Bronchial epithelial cell (primary cell): ENCODE results near the gene CATSPERB. TPM values are rescaled to one million over a fixed set of nuclear protein-coding genes. Genes with fewer than 3 reads are reported as not detected.
A peak's percentile ranks its signal among the peaks of the same experiment; 100 is the strongest.
"Not testable (repeated sequence)": the region's sequence is repeated elsewhere in the genome, so short reads cannot be mapped to it uniquely, and the experiment has no call there.

ENCODE experiments used
- DNase-seq: peaks from one replicate; pipeline ENCODE4 v3.0.0-alpha.2; 2010; ENCODE audit warnings: low read depth
- FAIRE-seq: peaks from 2 replicates; lab custom pipeline; 2011; peaks lifted over from hg19 to GRCh38; lab: Jason Lieb, UNC
- H3K27me3 ChIP-seq: 2 replicates; pipeline ENCODE4 v1.5.1; 2011; ENCODE audit warnings: low read length; ENCODE audit not compliant: control insufficient read depth, insufficient read depth
- H3K36me3 ChIP-seq: 2 replicates; pipeline ENCODE4 v1.5.1; 2011; ENCODE audit warnings: low read length; ENCODE audit not compliant: control insufficient read depth, insufficient read depth
- H3K4me3 ChIP-seq: 2 replicates; pipeline ENCODE4 v1.5.1; 2011; ENCODE audit warnings: mild to moderate bottlenecking, low read depth, low read length, control low read depth
- CTCF ChIP-seq: IDR thresholded peaks from 2 replicates; pipeline ENCODE4 v1.5.1; 2011; ENCODE audit warnings: mild to moderate bottlenecking, moderate library complexity, low read length, control low read depth, inconsistent platforms; ENCODE audit not compliant: insufficient read depth, severe bottlenecking
- total RNA-seq: library from RNA; depleted of rRNA; stranded (reverse); fragments of >200 nt; gene quantifications from 2 replicates; pipeline ENCODE4 v1.2.1, GENCODE V29; 2014

The CATSPERB gene
- total RNA-seq, 1 donor from 2014 or later: 2.1 TPM

- Histone ChIP-seq H3K27me3 (peaks cover 2% of the 10 kb centered on the region), H3K4me3 (no peak overlapping the region), H3K36me3 (no peaks in the 10 kb centered on the region)
- DNase-seq (no peak), FAIRE-seq (no peak)
- no peak for TF ChIP-seq CTCF
Measured at GRCh38 chr14:91554535-91555332, 177.2 kb downstream of the CATSPERB start.

GRCh38 chr14:91548108-91548507, 183.8 kb downstream of the CATSPERB start:
- no peak for FAIRE-seq
- DNase-seq: no peak
- Histone ChIP-seq H3K4me3 (no peak overlapping the region), H3K27me3 (no peaks in the 10 kb centered on the region), H3K36me3 (no peaks in the 10 kb centered on the region)
- TF ChIP-seq CTCF: no peak

- no peak for TF ChIP-seq CTCF
- H3K4me3 ChIP-seq: no peak overlapping the region
- FAIRE-seq (no peak), DNase-seq (peak; percentile 17)
- no peaks in the 10 kb centered on the region for H3K27me3 ChIP-seq
- no peaks in the 10 kb centered on the region for H3K36me3 ChIP-seq
Measured at GRCh38 chr14:91545946-91546716, 185.8 kb downstream of the CATSPERB start.

- FAIRE-seq: no peak
- H3K36me3 ChIP-seq: no peaks in the 10 kb centered on the region
- H3K27me3 ChIP-seq: no peaks in the 10 kb centered on the region
- no peak for TF ChIP-seq CTCF
- no peak for DNase-seq
- H3K4me3 ChIP-seq: no peak overlapping the region
Measured at GRCh38 chr14:91545204-91545603, 186.7 kb downstream of the CATSPERB start.

- FAIRE-seq (no peak), DNase-seq (no peak)
- Histone ChIP-seq H3K4me3 (no peak overlapping the region), H3K36me3 (no peaks in the 10 kb centered on the region), H3K27me3 (no peaks in the 10 kb centered on the region)
- TF ChIP-seq CTCF: no peak
Measured at GRCh38 chr14:91536327-91536726, 195.6 kb downstream of the CATSPERB start.

GRCh38 chr14:91534059-91534458, 197.8 kb downstream of the CATSPERB start:
- not testable (repeated sequence) for H3K27me3 ChIP-seq, FAIRE-seq, H3K36me3 ChIP-seq, DNase-seq, H3K4me3 ChIP-seq
